Stimulated activated CD4-positive, alpha-beta T cell treated with anti-CD3 and anti-CD28 coated beads, TNF-alpha, amount 100 ng/mL, for 24 hours (primary cell): ENCODE results near the gene LRMDA.

Source experiments
- DNase-seq, 3 experiments: peaks; one replicate each; pipeline ENCODE4 v3.0.0-alpha.2; 2020; ENCODE audit warnings: low read depth in 3 of 3

Gene LRMDA

DNA sequence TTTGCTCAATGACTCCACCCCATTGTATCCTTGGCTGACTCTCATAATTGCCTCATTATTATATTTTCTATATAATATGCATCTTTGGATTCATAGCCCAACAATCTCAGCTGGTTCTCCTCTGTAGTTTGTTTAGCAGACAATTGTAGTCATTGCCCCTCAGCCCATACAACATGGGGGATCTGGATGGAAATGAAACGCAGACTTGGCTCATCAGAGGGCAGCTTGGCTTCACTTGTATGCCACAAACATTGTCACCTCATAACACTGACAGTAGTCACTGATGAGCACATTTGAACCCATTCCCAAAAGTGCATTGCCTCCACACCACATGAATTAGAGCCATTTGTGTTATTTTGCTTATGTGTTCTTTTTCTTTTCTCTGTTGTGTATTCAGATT is 963.8 kb downstream of the LRMDA start:
- DNase-seq: no peak

GRCh38 chr10:76396134-76396533 is 964.7 kb downstream of the LRMDA start:
- DNase-seq: no peak

DNA sequence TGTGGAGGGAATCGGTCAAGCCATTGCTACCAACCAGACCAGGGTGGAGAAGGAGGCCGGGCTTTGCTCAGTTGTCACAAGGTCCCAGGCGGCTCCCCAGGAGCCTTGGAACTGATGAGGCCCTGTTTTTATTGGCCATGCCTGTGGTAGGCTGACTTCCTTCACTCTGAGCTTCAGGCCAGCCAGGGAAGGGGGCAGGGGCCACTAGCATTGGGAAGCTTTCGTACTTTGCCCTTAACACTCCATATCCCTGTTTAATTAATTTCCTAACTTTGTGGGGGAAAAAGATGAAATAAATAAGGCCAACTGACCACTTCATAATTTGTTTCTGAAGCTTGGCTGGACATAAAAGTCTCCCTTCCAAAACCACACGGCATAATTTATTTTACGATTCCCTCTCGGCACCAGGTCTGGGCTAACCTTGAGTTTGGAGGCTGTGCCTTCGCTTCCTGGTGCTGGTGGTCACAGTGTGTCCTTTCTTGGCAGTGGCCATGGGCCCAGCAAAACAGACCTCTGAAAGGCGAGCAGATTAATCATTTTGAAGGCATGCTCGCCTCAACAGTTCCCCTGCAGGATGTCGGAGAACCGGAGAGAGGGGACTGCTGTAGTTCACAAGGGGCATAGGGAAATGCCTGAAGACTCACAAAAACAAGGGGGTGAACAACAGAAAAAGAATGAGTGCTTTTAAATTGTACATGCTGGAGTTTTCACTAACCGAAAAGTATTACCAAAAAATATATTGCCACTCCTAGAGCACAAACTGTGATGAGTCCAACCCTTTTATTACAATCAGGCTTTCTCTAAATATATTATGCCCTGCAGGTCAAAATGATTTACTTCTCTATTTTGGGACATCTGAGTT is 966.0 kb downstream of the LRMDA start:
- no peak for DNase-seq

GRCh38 chr10:76398043-76398710 is 966.8 kb downstream of the LRMDA start:
- no peak for DNase-seq

DNA sequence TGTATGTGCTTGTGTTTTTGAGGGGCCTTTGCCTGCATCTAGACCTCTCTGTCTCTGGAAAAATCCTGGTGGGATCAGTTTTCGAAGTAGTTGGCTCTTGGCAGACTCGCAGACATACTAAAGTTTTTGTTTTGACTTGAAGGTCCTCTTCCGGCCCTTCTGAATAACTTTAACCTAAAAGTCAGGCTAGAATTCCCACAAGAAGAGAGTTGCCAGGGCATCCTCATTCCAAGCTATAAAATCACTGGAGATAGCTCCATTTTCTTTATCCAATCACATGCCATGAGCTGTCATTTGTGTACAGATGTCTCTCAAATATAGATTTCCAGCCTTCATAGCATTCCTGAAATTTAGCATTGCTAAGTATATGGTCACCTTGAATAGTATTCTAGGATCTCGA is 967.8 kb downstream of the LRMDA start:
- no peak for DNase-seq

GRCh38 chr10:76401006-76401405 is 969.6 kb downstream of the LRMDA start:
- no peak for DNase-seq

GRCh38 chr10:76403912-76404311 is 972.5 kb downstream of the LRMDA start:
- DNase-seq: no peak

- DNase-seq: no peak
These were observed 973.1 kb downstream of the LRMDA start for GRCh38 chr10:76404531-76404930.

- DNase-seq: no peak
These were observed 974.5 kb downstream of the LRMDA start for GRCh38 chr10:76405922-76406321.

GRCh38 chr10:76408646-76409045 is 977.2 kb downstream of the LRMDA start:
- DNase-seq: no peak

- DNase-seq: no peak
These were observed 980.5 kb downstream of the LRMDA start for GRCh38 chr10:76411729-76412435.

GRCh38 chr10:76415554-76415953 is 984.1 kb downstream of the LRMDA start:
- no peak for DNase-seq

DNA sequence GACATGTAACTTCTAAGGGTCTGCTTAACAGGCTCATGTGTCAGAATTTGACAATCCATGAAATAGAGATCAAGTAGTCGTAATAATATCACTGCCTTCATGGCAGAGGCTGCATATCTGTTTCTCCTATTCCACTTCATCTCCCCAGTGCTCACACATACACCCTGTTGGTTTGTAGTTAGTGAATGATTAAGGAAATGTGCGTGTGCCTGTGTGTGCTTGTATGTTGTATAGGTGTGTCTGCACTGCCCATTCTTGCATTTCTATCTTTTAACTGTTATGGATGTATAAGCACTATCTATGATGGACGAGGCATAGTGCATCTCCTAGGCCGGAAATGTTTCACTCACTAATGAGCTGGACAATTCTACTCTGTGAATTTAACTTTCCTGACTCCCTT is 985.2 kb downstream of the LRMDA start:
- DNase-seq: no peak

DNA sequence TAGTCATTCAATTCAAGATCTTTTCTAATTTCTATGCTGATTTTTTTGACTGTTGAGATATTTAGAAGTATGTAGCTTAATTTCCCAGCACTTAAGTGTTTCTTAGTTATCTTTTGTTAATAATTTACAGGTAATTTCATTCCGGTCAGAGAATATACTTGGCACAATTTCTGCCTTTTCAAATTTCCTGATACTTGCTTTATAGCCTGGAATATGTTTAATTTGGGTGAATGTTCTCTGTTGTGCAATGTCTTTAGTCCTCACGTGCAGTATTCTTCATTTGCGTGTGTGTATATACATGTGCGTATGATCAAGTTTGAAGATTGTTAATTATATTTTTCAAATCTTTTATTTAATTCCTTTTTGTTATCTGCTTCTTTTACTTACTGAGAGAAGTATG is 989.3 kb downstream of the LRMDA start:
- DNase-seq: no peak

- DNase-seq: no peak
These were observed 991.3 kb downstream of the LRMDA start for GRCh38 chr10:76422769-76423168.

DNA sequence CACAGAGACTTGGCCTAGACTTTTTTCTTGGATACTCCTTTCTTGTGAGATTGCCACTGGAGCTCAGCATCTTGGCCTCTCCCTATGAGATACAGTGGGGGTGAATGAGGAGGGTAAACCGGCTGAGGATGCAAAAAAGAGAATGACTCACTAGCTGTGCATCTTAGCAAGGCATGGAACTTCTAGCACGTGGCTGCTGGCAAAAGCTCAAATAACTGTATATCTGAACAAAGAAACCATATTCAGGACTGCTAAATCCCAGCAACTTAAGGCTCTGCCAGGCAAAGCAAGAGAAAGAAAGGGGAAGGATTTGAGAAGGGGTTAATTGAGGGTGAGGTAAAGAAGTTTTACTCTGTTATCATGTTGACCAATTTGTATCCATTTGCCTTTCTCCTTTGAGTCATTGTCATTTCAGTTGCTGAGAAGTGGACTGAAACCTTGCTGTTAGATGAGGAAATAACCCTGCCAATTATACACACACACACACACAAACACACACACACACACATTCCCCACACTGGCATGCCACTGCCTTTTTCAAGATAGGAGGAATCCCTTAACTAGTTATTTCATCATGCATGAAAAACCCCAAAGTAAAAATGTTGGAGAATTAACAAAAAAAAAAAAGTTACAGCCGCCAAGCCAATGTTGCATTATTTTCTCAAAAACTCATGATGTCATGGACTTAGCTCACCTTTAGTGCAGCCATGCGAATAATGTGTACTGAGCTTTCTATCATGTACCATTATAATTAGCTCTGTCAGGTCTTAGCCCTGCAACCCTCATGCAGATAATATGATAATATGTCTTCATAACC is 997.3 kb downstream of the LRMDA start:
- DNase-seq: no peak

DNA sequence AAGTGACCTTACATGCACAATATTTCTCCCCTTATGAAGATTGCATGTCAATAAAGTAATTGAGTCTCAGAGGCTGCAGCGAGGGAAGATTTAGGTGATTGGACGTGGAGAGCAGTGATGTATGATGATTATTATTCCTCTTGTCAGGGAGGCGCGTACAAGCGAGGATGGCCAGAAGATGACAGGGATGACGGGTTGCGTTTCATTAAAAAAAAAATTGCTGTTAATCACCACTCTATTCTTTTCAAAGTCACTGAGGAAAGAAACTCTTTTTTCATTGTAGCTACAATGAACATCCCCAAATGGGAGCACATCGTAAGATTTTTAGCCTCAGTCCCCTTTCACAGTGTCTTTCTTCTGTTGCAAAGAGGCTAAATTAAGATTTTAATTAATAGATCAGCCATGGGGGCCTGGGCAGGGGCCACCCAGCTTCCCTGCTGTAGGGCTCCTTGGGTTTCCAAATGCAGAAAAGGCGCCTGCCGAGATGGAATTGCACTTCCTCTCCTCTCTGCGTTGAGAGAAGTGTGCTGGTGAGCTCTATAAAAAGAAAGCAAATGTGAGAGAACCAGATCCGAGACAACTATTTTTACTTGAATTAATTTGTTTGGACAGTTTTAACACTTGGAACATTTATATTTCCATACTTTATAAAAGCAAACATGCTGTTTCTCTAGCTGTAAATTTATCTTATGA is 998.1 kb downstream of the LRMDA start:
- DNase-seq: no peak

GRCh38 chr10:76430061-76430645 is 998.7 kb downstream of the LRMDA start:
- DNase-seq: no peak

GRCh38 chr10:76432016-76433012 is 1000.9 kb downstream of the LRMDA start:
- no peak for DNase-seq
